Mesothelial cell of epicardium (in vitro differentiated cells): Measurements from ENCODE around the gene EIF4H. TPM values are rescaled to one million over a fixed set of nuclear protein-coding genes. Genes with fewer than 3 reads are reported as not detected.
A peak's percentile ranks its signal among the peaks of the same experiment; 100 is the strongest.
"Not testable (repeated sequence)": the region's sequence is repeated elsewhere in the genome, so short reads cannot be mapped to it uniquely, and the experiment has no call there.

Experiments
- DNase-seq, 2 experiments: peaks; one replicate each; pipeline ENCODE4 v3.0.0; 2021; ENCODE audit warnings: low spot score in 2 of 2; ENCODE audit not compliant: unreplicated experiment in 2 of 2
- H3K27ac Mint-ChIP-seq: 2 replicates; pipeline ENCODE4 v1.8.0; 2021; ENCODE audit warnings: mixed read lengths
- H3K27me3 Mint-ChIP-seq: 2 replicates; pipeline ENCODE4 v1.8.0; 2021; ENCODE audit warnings: low read depth, mixed read lengths
- H3K36me3 Mint-ChIP-seq: 2 replicates; pipeline ENCODE4 v1.8.0; 2021; ENCODE audit warnings: mixed read lengths
- H3K4me1 Mint-ChIP-seq: 2 replicates; pipeline ENCODE4 v1.8.0; 2021; ENCODE audit warnings: mixed read lengths
- H3K4me3 Mint-ChIP-seq: 2 replicates; pipeline ENCODE4 v1.8.0; 2021; ENCODE audit warnings: mild to moderate bottlenecking, moderate library complexity, mixed read lengths
- H3K9me3 Mint-ChIP-seq: 2 replicates; pipeline ENCODE4 v1.8.0; 2021; ENCODE audit warnings: mixed read lengths
- CTCF ChIP-seq: fragments of 200-600 bp; sonication (generic); IDR thresholded peaks from one replicate; pipeline ENCODE4 v1.5.0; 2021; ENCODE audit warnings: antibody characterized with exemption; ENCODE audit not compliant: unreplicated experiment
- total RNA-seq: library from RNA; stranded (reverse); gene quantifications from 3 replicates; pipeline ENCODE4 v1.2.1, GENCODE V29; 2021

EIF4H gene
- total RNA-seq, 1 donor from 2014 or later, result 270 TPM

GRCh38 chr7:74206589-74207120, 32.5 kb downstream of the EIF4H start:
- TF ChIP-seq CTCF, result peak; percentile 96
- no peak overlapping the region for H3K4me3 Mint-ChIP-seq
- no peaks in the 10 kb centered on the region for H3K36me3 Mint-ChIP-seq
- no peaks in the 10 kb centered on the region for H3K4me1 Mint-ChIP-seq
- H3K9me3 Mint-ChIP-seq, result no peaks in the 10 kb centered on the region
- DNase-seq, result peak; percentile 67 to 90
- H3K27me3 Mint-ChIP-seq, result peaks cover 18% of the 10 kb centered on the region
- no peak overlapping the region for H3K27ac Mint-ChIP-seq

GRCh38 chr7:74207586-74207985, 33.4 kb downstream of the EIF4H start:
- H3K27me3 Mint-ChIP-seq, result peaks cover 18% of the 10 kb centered on the region
- no peak for DNase-seq
- no peak overlapping the region for H3K4me3 Mint-ChIP-seq
- H3K27ac Mint-ChIP-seq, result no peak overlapping the region
- no peaks in the 10 kb centered on the region for H3K4me1 Mint-ChIP-seq
- TF ChIP-seq CTCF, result no peak
- H3K9me3 Mint-ChIP-seq, result no peaks in the 10 kb centered on the region
- H3K36me3 Mint-ChIP-seq, result no peaks in the 10 kb centered on the region

- not testable (repeated sequence) for H3K4me3 Mint-ChIP-seq, H3K4me1 Mint-ChIP-seq, H3K9me3 Mint-ChIP-seq, H3K36me3 Mint-ChIP-seq, H3K27ac Mint-ChIP-seq, DNase-seq
- peaks cover 17% of the 10 kb centered on the region for H3K27me3 Mint-ChIP-seq
These were observed 34.1 kb downstream of the EIF4H start for GRCh38 chr7:74208241-74208640.

- H3K27me3 Mint-ChIP-seq, result no peaks in the 10 kb centered on the region
- no peaks in the 10 kb centered on the region for H3K36me3 Mint-ChIP-seq
- DNase-seq, result no peak
- H3K9me3 Mint-ChIP-seq, result no peaks in the 10 kb centered on the region
- no peak overlapping the region for H3K4me3 Mint-ChIP-seq
- no peak overlapping the region for H3K27ac Mint-ChIP-seq
- no peak for TF ChIP-seq CTCF
- no peaks in the 10 kb centered on the region for H3K4me1 Mint-ChIP-seq
These were observed 38.5 kb downstream of the EIF4H start for GRCh38 chr7:74212661-74213060.

- TF ChIP-seq CTCF, result no peak
- H3K27ac Mint-ChIP-seq, result no peak overlapping the region
- no peaks in the 10 kb centered on the region for H3K36me3 Mint-ChIP-seq
- no peaks in the 10 kb centered on the region for H3K4me1 Mint-ChIP-seq
- DNase-seq, result no peak
- H3K27me3 Mint-ChIP-seq, result no peaks in the 10 kb centered on the region
- H3K9me3 Mint-ChIP-seq, result no peaks in the 10 kb centered on the region
- no peak overlapping the region for H3K4me3 Mint-ChIP-seq
These were observed 40.9 kb downstream of the EIF4H start for GRCh38 chr7:74214816-74215630.

GRCh38 chr7:74215921-74216320, 41.8 kb downstream of the EIF4H start:
- Mint-ChIP-seq H3K27ac (no peak overlapping the region), H3K4me1 (no peaks in the 10 kb centered on the region), H3K36me3 (no peaks in the 10 kb centered on the region), H3K4me3 (no peak overlapping the region), H3K27me3 (no peaks in the 10 kb centered on the region), H3K9me3 (no peaks in the 10 kb centered on the region)
- no peak for DNase-seq
- TF ChIP-seq CTCF, result no peak
